HG02884 (cell line): ENCODE measurements around the gene ATP13A2.

Experiments
- ATAC-seq: cut with Tn5 transposase; IDR thresholded peaks from one replicate; pipeline ENCODE4 v1.9.1; 2021; ENCODE audit warnings: mild to moderate bottlenecking, moderate library complexity; ENCODE audit not compliant: unreplicated experiment

ATP13A2 gene

GRCh38 chr1:17032741-17033140 lies 21.0 kb upstream of the ATP13A2 start:
- ATAC-seq, result no peak

GRCh38 chr1:17031436-17031835 lies 19.7 kb upstream of the ATP13A2 start:
- no peak for ATAC-seq

GRCh38 chr1:17030206-17030605 lies 18.5 kb upstream of the ATP13A2 start:
- ATAC-seq, result no peak

- no peak for ATAC-seq
Observed at GRCh38 chr1:17028662-17029188, 17.0 kb upstream of the ATP13A2 start.

- ATAC-seq, result no peak
Observed at GRCh38 chr1:17027900-17028299, 16.2 kb upstream of the ATP13A2 start.

- no peak for ATAC-seq
Observed at GRCh38 chr1:17027403-17027802, 15.7 kb upstream of the ATP13A2 start.

- ATAC-seq, result no peak
Observed at GRCh38 chr1:17024721-17025120, 13.0 kb upstream of the ATP13A2 start.

GRCh38 chr1:17023573-17023972 lies 11.8 kb upstream of the ATP13A2 start:
- ATAC-seq, result no peak

- no peak for ATAC-seq
Observed at GRCh38 chr1:17023102-17023501, 11.4 kb upstream of the ATP13A2 start.

GRCh38 chr1:17021896-17022295 lies 10.2 kb upstream of the ATP13A2 start:
- no peak for ATAC-seq

GRCh38 chr1:17020502-17020901 lies 8.8 kb upstream of the ATP13A2 start:
- no peak for ATAC-seq

- ATAC-seq, result no peak
Observed at GRCh38 chr1:17018849-17019248, 7.1 kb upstream of the ATP13A2 start.

GRCh38 chr1:17017435-17017834 lies 5.7 kb upstream of the ATP13A2 start:
- ATAC-seq, result no peak

GRCh38 chr1:17016317-17016661 lies 4.6 kb upstream of the ATP13A2 start:
- no peak for ATAC-seq

GRCh38 chr1:17014671-17015567 lies 3.2 kb upstream of the ATP13A2 start:
- no peak for ATAC-seq

GRCh38 chr1:17013491-17014320 lies 2.0 kb upstream of the ATP13A2 start:
- no peak for ATAC-seq

GRCh38 chr1:17012775-17013490 lies 1.2 kb upstream of the ATP13A2 start:
- ATAC-seq, result no peak

- ATAC-seq, result no peak
Observed at GRCh38 chr1:17011092-17011438, 663 bp downstream of the ATP13A2 start.

GRCh38 chr1:17009706-17010105 lies 2.0 kb downstream of the ATP13A2 start:
- no peak for ATAC-seq

GRCh38 chr1:17008208-17008855 lies 3.4 kb downstream of the ATP13A2 start:
- ATAC-seq, result no peak

- ATAC-seq, result no peak
Observed at GRCh38 chr1:17007121-17007520, 4.6 kb downstream of the ATP13A2 start.
